Measurements from ENCODE around the gene RASSF5.

DNA sequence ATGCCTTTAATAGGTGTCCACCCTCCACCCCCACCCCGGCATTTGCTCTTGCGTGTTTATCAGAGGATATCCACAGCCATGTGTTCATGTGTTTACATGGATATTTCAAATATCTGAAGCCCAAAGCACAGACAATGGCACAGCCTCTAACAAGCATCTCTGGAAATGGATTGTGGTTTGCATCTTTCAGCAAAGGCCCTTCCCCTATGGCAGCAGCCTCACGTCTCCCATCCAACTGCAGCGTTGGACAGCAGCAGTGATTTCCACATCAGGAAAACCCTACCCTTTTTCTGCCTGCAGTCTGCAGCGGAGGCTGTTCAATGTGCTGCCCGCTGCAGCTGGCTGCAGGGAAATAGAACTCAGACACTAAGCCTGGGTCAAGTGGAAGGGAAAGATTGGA lies 1.6 kb downstream of the RASSF5 start:
- TF ChIP-seq, protein P1, sequence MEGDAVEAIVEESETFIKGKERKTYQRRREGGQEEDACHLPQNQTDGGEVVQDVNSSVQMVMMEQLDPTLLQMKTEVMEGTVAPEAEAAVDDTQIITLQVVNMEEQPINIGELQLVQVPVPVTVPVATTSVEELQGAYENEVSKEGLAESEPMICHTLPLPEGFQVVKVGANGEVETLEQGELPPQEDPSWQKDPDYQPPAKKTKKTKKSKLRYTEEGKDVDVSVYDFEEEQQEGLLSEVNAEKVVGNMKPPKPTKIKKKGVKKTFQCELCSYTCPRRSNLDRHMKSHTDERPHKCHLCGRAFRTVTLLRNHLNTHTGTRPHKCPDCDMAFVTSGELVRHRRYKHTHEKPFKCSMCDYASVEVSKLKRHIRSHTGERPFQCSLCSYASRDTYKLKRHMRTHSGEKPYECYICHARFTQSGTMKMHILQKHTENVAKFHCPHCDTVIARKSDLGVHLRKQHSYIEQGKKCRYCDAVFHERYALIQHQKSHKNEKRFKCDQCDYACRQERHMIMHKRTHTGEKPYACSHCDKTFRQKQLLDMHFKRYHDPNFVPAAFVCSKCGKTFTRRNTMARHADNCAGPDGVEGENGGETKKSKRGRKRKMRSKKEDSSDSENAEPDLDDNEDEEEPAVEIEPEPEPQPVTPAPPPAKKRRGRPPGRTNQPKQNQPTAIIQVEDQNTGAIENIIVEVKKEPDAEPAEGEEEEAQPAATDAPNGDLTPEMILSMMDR (IDR thresholded peaks at IDR 0.05; ENCODE audit: low read depth, low read length) = no peak
- TF ChIP-seq EZH2phosphoT487 (IDR thresholded peaks at IDR 0.05; ENCODE audit: low read depth) = no peak
